Caco-2 (cell line): ENCODE measurements around the gene RGMA. TPM values are rescaled to one million over a fixed set of nuclear protein-coding genes. Genes with fewer than 3 reads are reported as not detected.

ENCODE experiments used
- BruUV-seq: library from RNA; stranded (reverse); fragments of 400-500 nt; replicated peaks from 2 replicates; lab custom pipeline; 2021; lab: Mats Ljungman, UMichigan
- CTCF ChIA-PET: fragments of 300-600 bp; sonication (Branson Sonifier 250); formaldehyde crosslinking; loops from one replicate; lab custom pipeline; 2022; ENCODE audit warnings: antibody characterized with exemption; lab: Charles Lee
- POLR2A ChIA-PET: fragments of 300-600 bp; sonication (Branson Sonifier 250); formaldehyde crosslinking; loops from one replicate; lab custom pipeline; 2022; ENCODE audit warnings: antibody characterized with exemption; lab: Charles Lee
- DNase-seq, 2 experiments: peaks; one replicate each; pipeline versions ENCODE4 v3.0.0 to v3.0.0-alpha.2; 2020 to 2022
- H3K27me3 ChIP-seq: replicated peaks from 2 replicates; pipeline ENCODE4 v1.6.0; 2011; ENCODE audit warnings: low read length; ENCODE audit not compliant: control insufficient read depth, insufficient read depth
- H3K36me3 ChIP-seq: 2 replicates; pipeline ENCODE4 v1.5.1; 2011; ENCODE audit warnings: low read length; ENCODE audit not compliant: control insufficient read depth, insufficient read depth
- H3K4me1 ChIP-seq: fragments of 250-450 bp; sonication (Bioruptor Pico); 2 replicates; pipeline ENCODE4 v1.5.1; 2020; ENCODE audit warnings: mild to moderate bottlenecking
- H3K4me3 ChIP-seq: 2 replicates; pipeline ENCODE4 v1.5.1; 2011; ENCODE audit warnings: low read depth, mild to moderate bottlenecking, control low read depth, low read length
- H3K9me3 ChIP-seq: fragments of 250-450 bp; sonication (Bioruptor Pico); 2 replicates; pipeline ENCODE4 v1.5.1; 2020; ENCODE audit warnings: mild to moderate bottlenecking, moderate library complexity
- H3K27ac Mint-ChIP-seq: one replicate; pipeline ENCODE4 v1.8.0; 2022; ENCODE audit warnings: mixed read lengths; ENCODE audit not compliant: unreplicated experiment
- H3K27me3 Mint-ChIP-seq: one replicate; pipeline ENCODE4 v1.8.0; 2022; ENCODE audit warnings: mixed read lengths; ENCODE audit not compliant: insufficient read depth, unreplicated experiment
- H3K36me3 Mint-ChIP-seq: one replicate; pipeline ENCODE4 v1.8.0; 2022; ENCODE audit warnings: mild to moderate bottlenecking, mixed read lengths; ENCODE audit not compliant: insufficient read depth, unreplicated experiment
- H3K4me1 Mint-ChIP-seq: one replicate; pipeline ENCODE4 v1.8.0; 2022; ENCODE audit warnings: low read depth, mixed read lengths; ENCODE audit not compliant: unreplicated experiment
- H3K4me3 Mint-ChIP-seq: one replicate; pipeline ENCODE4 v1.8.0; 2022; ENCODE audit warnings: mild to moderate bottlenecking, moderate library complexity, mixed read lengths; ENCODE audit not compliant: unreplicated experiment
- H3K9me3 Mint-ChIP-seq: one replicate; pipeline ENCODE4 v1.8.0; 2022; ENCODE audit warnings: mixed read lengths; ENCODE audit not compliant: unreplicated experiment
- intact Hi-C: fragments of 100-400 bp; cut with micrococcal nuclease; formaldehyde crosslinking; loops from one replicate; pipeline ENCODE4 v1.10.0; 2022; ENCODE audit not compliant: unreplicated experiment
- total RNA-seq: library from RNA; stranded (reverse); gene quantifications from 2 replicates; pipeline ENCODE4 v1.2.3, GENCODE V29; 2022
- TF ChIP-seq, protein P1 (sequence below), 2 experiments: fragments of 200-600 bp in 1 of 2; IDR thresholded peaks; 1 replicate in 1 of 2; 2 replicates in 1 of 2; pipeline versions ENCODE4 v1.5.1 to v1.8.0; 2011 to 2022; ENCODE audit warnings: antibody characterized with exemption in 1 of 2, control low read depth in 1 of 2, inconsistent platforms in 1 of 2, low read depth in 1 of 2, low read length in 1 of 2, mild to moderate bottlenecking in 1 of 2, moderate library complexity in 1 of 2; ENCODE audit not compliant: insufficient read depth in 1 of 2, severe bottlenecking in 1 of 2, unreplicated experiment in 1 of 2

RGMA gene
- total RNA-seq, 1 experiment from 2014 or later: 4.5 TPM

DNA sequence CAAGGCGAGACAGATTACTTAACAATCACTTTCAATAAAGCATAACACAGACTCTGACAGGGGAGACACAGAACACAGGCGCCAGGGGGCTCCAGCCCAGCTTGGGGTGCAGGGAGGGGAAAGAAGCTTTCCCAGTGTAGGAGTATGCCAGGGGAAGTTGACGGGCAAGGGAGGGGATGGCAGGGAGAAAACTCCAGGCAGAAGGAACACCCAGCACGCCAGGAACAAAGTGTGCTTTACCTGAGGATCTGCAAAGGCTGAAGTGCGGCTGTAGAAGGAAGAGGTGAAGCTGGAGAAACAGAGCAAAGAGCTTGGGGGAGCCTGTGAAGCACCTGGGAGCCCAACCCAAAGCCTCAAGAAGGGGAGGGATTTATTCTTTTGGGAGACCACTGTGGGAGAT lies 12.1 kb downstream of the RGMA start:
- H3K9me3 Mint-ChIP-seq: no peaks in the 10 kb centered on the region
- H3K27me3 Mint-ChIP-seq: peaks cover 22% of the 10 kb centered on the region
- peaks cover 6% of the 10 kb centered on the region for H3K36me3 Mint-ChIP-seq
- Histone ChIP-seq H3K27me3 (no peaks in the 10 kb centered on the region), H3K9me3 (no peaks in the 10 kb centered on the region), H3K4me3 (no peak overlapping the region), H3K36me3 (no peaks in the 10 kb centered on the region), H3K4me1 (no peaks in the 10 kb centered on the region)
- no peak overlapping the region for H3K4me3 Mint-ChIP-seq
- H3K4me1 Mint-ChIP-seq: peaks cover 22% of the 10 kb centered on the region
- no peak overlapping the region for H3K27ac Mint-ChIP-seq
- intact Hi-C loops: no loop called here
- DNase-seq: no peak
- no TSS peak for BruUV-seq
- ChIA-PET CTCF (interaction anchor here (0.5 to 1.0 kb wide), 3 partner anchors 17 to 361 kb away, joined by 3 read pairs; no protein-coding TSS in a partner anchor), POLR2A (no interaction called here)
- TF ChIP-seq, protein P1, sequence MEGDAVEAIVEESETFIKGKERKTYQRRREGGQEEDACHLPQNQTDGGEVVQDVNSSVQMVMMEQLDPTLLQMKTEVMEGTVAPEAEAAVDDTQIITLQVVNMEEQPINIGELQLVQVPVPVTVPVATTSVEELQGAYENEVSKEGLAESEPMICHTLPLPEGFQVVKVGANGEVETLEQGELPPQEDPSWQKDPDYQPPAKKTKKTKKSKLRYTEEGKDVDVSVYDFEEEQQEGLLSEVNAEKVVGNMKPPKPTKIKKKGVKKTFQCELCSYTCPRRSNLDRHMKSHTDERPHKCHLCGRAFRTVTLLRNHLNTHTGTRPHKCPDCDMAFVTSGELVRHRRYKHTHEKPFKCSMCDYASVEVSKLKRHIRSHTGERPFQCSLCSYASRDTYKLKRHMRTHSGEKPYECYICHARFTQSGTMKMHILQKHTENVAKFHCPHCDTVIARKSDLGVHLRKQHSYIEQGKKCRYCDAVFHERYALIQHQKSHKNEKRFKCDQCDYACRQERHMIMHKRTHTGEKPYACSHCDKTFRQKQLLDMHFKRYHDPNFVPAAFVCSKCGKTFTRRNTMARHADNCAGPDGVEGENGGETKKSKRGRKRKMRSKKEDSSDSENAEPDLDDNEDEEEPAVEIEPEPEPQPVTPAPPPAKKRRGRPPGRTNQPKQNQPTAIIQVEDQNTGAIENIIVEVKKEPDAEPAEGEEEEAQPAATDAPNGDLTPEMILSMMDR (IDR thresholded peaks at IDR 0.05; ENCODE audit: insufficient read depth in 1 of 2, low read depth in 1 of 2, low read length in 1 of 2, severe bottlenecking in 1 of 2, unreplicated experiment in 1 of 2): no peak

DNA sequence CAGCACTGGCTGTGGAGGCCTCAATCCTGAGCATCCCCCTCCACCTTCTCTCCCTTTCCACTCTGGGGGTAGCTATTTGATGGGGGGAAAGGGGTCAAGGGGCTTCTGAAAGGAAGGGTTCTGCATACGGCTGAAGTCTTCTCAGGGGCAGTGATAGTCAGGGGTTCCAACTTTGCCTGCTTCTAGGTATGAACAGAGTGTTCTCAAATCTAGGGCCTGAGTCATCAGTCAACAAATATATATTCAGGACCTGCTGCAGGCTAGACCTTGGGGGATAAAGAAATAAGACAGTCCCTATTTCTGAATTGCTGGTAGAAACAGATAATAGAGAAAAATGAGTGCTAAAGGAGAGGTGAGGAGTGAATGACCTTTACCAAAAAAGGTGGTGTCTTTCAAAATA lies 12.8 kb downstream of the RGMA start:
- POLR2A ChIA-PET: no interaction called here
- TF ChIP-seq, protein P1 (IDR thresholded peaks at IDR 0.05; ENCODE audit: insufficient read depth in 1 of 2, low read depth in 1 of 2, low read length in 1 of 2, severe bottlenecking in 1 of 2, unreplicated experiment in 1 of 2): no peak
- DNase-seq: no peak
- Histone ChIP-seq H3K27me3 (no peaks in the 10 kb centered on the region), H3K36me3 (no peaks in the 10 kb centered on the region), H3K4me3 (no peak overlapping the region), H3K9me3 (no peaks in the 10 kb centered on the region), H3K4me1 (no peaks in the 10 kb centered on the region)
- CTCF ChIA-PET: interaction anchor here (1.0 kb wide), 1 partner anchor 12 kb away, joined by 3 read pairs; no protein-coding TSS in a partner anchor
- Mint-ChIP-seq H3K4me3 (no peak overlapping the region), H3K4me1 (peaks cover 26% of the 10 kb centered on the region), H3K27ac (no peak overlapping the region), H3K27me3 (peaks cover 20% of the 10 kb centered on the region), H3K9me3 (no peaks in the 10 kb centered on the region), H3K36me3 (peaks cover 9% of the 10 kb centered on the region)
- intact Hi-C loops: no loop called here
- no TSS peak for BruUV-seq

DNA sequence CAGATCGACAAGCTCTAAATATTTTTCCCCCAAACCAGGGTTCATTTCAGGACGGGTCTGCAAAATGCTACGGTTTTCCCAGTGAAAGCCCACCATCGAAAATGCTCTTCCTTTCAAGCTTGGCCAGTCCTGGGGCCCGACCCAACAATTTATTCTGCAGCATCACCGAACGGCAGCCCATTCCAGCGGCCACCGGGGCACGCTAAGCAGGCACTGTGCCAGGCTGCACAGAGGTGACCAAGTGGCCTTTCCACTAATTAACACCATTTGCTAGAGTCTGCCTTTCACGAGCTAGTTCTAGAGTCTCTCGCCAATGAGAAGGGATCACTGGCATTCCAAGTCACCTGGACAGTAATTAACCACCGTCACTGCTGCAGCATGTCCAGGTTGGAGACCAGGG lies 14.4 kb downstream of the RGMA start:
- CTCF ChIA-PET: interaction anchor here (0.5 kb wide), 1 partner anchor 61 kb away, joined by 4 read pairs; no protein-coding TSS in a partner anchor
- intact Hi-C loops: no loop called here
- H3K9me3 Mint-ChIP-seq: no peaks in the 10 kb centered on the region
- BruUV-seq: no TSS peak
- H3K36me3 ChIP-seq: no peaks in the 10 kb centered on the region
- TF ChIP-seq, protein P1 (IDR thresholded peaks at IDR 0.05; ENCODE audit: insufficient read depth in 1 of 2, low read depth in 1 of 2, low read length in 1 of 2, severe bottlenecking in 1 of 2, unreplicated experiment in 1 of 2): no peak
- peaks cover 19% of the 10 kb centered on the region for H3K4me1 Mint-ChIP-seq
- H3K27me3 Mint-ChIP-seq: peaks cover 16% of the 10 kb centered on the region
- no peak overlapping the region for H3K4me3 Mint-ChIP-seq
- peaks cover 9% of the 10 kb centered on the region for H3K36me3 Mint-ChIP-seq
- H3K4me1 ChIP-seq: no peaks in the 10 kb centered on the region
- H3K4me3 ChIP-seq: no peak overlapping the region
- H3K9me3 ChIP-seq: no peaks in the 10 kb centered on the region
- no peak for DNase-seq
- no peak overlapping the region for H3K27ac Mint-ChIP-seq
- POLR2A ChIA-PET: no interaction called here
- H3K27me3 ChIP-seq: no peaks in the 10 kb centered on the region
